Hepatocyte (in vitro differentiated cells): ENCODE data around the gene GRHPR. TPM values are rescaled to one million over a fixed set of nuclear protein-coding genes. Genes with fewer than 3 reads are reported as not detected.
"Not testable (repeated sequence)": the region's sequence is repeated elsewhere in the genome, so short reads cannot be mapped to it uniquely, and the experiment has no call there.

ENCODE experiments used
- DNase-seq: peaks from one replicate; pipeline ENCODE4 v3.0.0-alpha.2; 2016; ENCODE audit warnings: low spot score
- H2AFZ ChIP-seq: fragments of 200-600 bp; sonication (generic); 2 replicates; pipeline ENCODE4 v1.6.0; 2016; ENCODE audit warnings: antibody characterized with exemption, mild to moderate bottlenecking
- H3K27ac ChIP-seq: fragments of 200-600 bp; sonication (generic); 2 replicates; pipeline ENCODE4 v1.5.1; 2016; ENCODE audit warnings: mild to moderate bottlenecking
- H3K27me3 ChIP-seq: fragments of 200-600 bp; sonication (generic); 2 replicates; pipeline ENCODE4 v1.6.1; 2016
- H3K36me3 ChIP-seq: fragments of 200-600 bp; sonication (generic); replicated peaks from 2 replicates; pipeline ENCODE4 v1.5.1; 2016; ENCODE audit warnings: low read depth; ENCODE audit not compliant: insufficient read depth
- H3K4me1 ChIP-seq: fragments of 200-600 bp; sonication (generic); 2 replicates; pipeline ENCODE4 v1.5.1; 2016; ENCODE audit warnings: mild to moderate bottlenecking, moderate library complexity; ENCODE audit not compliant: insufficient read depth
- H3K4me2 ChIP-seq: fragments of 200-600 bp; sonication (generic); 2 replicates; pipeline ENCODE4 v1.6.0; 2016
- H3K4me3 ChIP-seq: fragments of 200-600 bp; sonication (generic); 2 replicates; pipeline ENCODE4 v1.5.1; 2016; ENCODE audit warnings: mild to moderate bottlenecking
- H3K79me2 ChIP-seq: fragments of 200-600 bp; sonication (generic); 2 replicates; pipeline ENCODE4 v1.6.0; 2017; ENCODE audit warnings: mild to moderate bottlenecking
- H3K9me2 ChIP-seq: fragments of 200-600 bp; sonication (generic); replicated peaks from 2 replicates; pipeline ENCODE4 v1.6.0; 2017; ENCODE audit warnings: mild to moderate bottlenecking; ENCODE audit not compliant: insufficient read depth
- H3K9me3 ChIP-seq: fragments of 200-600 bp; sonication (generic); 2 replicates; pipeline ENCODE4 v1.5.1; 2016; ENCODE audit warnings: low read depth, mild to moderate bottlenecking
- H4K20me1 ChIP-seq: fragments of 200-600 bp; sonication (generic); 2 replicates; pipeline ENCODE4 v1.6.0; 2016; ENCODE audit warnings: mild to moderate bottlenecking; ENCODE audit not compliant: insufficient read depth, poor library complexity, severe bottlenecking
- EZH2 ChIP-seq: fragments of 200-600 bp; sonication (generic); IDR thresholded peaks from 2 replicates; pipeline ENCODE4 v1.6.1; 2016; ENCODE audit warnings: antibody characterized with exemption, mild to moderate bottlenecking, borderline replicate concordance
- EZH2phosphoT487 ChIP-seq: fragments of 200-600 bp; sonication (generic); IDR thresholded peaks from one replicate; pipeline ENCODE4 v1.6.1; 2018; ENCODE audit warnings: antibody characterized with exemption, mild to moderate bottlenecking, low read depth, moderate library complexity; ENCODE audit not compliant: unreplicated experiment, severe bottlenecking
- WGBS: methylation state at CpG from one replicate; pipeline ENCODE4 v1.1.6; 2016; ENCODE audit warnings: low lambda C conversion rate; ENCODE audit errors: missing lambda C conversion rate; 5-methylcytosine and 5-hydroxymethylcytosine counted together
- polyA plus RNA-seq: library from polyadenylated mRNA; unstranded; fragments of >200 nt; fragmentation: Nextera tagmentation; extraction: Ambion mirVana; gene quantifications from 2 replicates; pipeline ENCODE4 v1.2.1, GENCODE V29; 2016
- total RNA-seq: library from RNA; depleted of rRNA; stranded (reverse); fragments of >200 nt; gene quantifications from 2 replicates; pipeline ENCODE4 v1.2.3, GENCODE V29; 2014
- TF ChIP-seq, protein P1 (sequence below): fragments of 200-600 bp; sonication (generic); IDR thresholded peaks from 2 replicates; pipeline ENCODE4 v1.5.1; 2016; ENCODE audit warnings: antibody characterized with exemption, mild to moderate bottlenecking; ENCODE audit not compliant: poor library complexity

The GRHPR gene
- total and polyA plus RNA-seq, 2 experiments from 2014 or later, result 137 to 168 TPM

DNA sequence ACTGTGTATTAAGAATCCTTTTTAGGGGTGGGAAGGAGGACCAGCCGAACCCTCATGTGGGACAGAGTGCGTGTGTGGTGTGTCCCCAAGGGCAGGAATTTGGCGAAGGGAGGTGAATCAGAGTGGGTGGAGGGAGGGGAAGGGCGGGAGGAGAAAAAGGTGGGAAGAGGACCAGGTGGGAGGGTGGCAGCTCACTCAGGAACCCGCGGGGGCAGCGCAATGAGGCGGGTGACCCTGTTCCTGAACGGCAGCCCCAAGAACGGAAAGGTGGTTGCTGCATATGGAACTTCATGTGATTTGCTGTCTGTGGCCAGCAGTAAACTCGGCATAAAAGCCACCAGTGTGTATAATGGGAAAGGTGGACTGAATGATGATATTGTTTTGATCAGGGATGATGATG is 54.4 kb downstream of the GRHPR start:
- no peaks in the 10 kb centered on the region for H3K4me1 ChIP-seq
- WGBS, result 93% methylated on average over 10 of the region's 11 CpGs
- TF ChIP-seq EZH2 (no peak), EZH2phosphoT487 (no peak)
- TF ChIP-seq, protein P1, sequence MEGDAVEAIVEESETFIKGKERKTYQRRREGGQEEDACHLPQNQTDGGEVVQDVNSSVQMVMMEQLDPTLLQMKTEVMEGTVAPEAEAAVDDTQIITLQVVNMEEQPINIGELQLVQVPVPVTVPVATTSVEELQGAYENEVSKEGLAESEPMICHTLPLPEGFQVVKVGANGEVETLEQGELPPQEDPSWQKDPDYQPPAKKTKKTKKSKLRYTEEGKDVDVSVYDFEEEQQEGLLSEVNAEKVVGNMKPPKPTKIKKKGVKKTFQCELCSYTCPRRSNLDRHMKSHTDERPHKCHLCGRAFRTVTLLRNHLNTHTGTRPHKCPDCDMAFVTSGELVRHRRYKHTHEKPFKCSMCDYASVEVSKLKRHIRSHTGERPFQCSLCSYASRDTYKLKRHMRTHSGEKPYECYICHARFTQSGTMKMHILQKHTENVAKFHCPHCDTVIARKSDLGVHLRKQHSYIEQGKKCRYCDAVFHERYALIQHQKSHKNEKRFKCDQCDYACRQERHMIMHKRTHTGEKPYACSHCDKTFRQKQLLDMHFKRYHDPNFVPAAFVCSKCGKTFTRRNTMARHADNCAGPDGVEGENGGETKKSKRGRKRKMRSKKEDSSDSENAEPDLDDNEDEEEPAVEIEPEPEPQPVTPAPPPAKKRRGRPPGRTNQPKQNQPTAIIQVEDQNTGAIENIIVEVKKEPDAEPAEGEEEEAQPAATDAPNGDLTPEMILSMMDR, result no peak
- H3K4me3 ChIP-seq, result no peak overlapping the region
- no peak for DNase-seq
- no peaks in the 10 kb centered on the region for H4K20me1 ChIP-seq
- H3K27ac ChIP-seq, result no peak overlapping the region
- H3K9me2 ChIP-seq, result no peaks in the 10 kb centered on the region
- no peaks in the 10 kb centered on the region for H3K9me3 ChIP-seq
- H3K27me3 ChIP-seq, result no peaks in the 10 kb centered on the region
- no peak overlapping the region for H2AFZ ChIP-seq
- H3K36me3 ChIP-seq, result no peaks in the 10 kb centered on the region
- no peak overlapping the region for H3K4me2 ChIP-seq
- no peaks in the 10 kb centered on the region for H3K79me2 ChIP-seq

DNA sequence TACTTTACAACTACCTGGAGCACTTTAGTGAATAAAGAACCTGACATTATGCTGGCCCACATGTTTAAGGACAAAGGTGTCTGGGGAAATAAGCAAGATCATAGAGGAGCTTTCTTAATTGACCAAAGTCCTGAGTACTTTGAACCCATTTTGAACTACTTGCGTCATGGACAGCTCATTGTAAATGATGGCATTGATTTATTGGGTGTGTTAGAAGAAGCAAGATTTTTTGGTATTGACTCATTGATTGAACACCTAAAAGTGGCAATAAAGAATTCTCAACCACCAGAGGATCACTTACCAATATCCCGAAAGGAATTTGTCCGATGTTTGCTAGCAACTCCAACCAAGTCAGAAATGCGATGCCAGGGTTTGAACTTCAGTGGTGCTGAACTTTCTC is 54.9 kb downstream of the GRHPR start:
- not testable (repeated sequence) for H4K20me1 ChIP-seq, H3K9me2 ChIP-seq, H2AFZ ChIP-seq, H3K4me1 ChIP-seq, H3K4me3 ChIP-seq, H3K27me3 ChIP-seq, H3K4me2 ChIP-seq, H3K27ac ChIP-seq, H3K9me3 ChIP-seq, DNase-seq, H3K79me2 ChIP-seq, H3K36me3 ChIP-seq
- WGBS, result 78% methylated on average over 4 of the region's 4 CpGs

DNA sequence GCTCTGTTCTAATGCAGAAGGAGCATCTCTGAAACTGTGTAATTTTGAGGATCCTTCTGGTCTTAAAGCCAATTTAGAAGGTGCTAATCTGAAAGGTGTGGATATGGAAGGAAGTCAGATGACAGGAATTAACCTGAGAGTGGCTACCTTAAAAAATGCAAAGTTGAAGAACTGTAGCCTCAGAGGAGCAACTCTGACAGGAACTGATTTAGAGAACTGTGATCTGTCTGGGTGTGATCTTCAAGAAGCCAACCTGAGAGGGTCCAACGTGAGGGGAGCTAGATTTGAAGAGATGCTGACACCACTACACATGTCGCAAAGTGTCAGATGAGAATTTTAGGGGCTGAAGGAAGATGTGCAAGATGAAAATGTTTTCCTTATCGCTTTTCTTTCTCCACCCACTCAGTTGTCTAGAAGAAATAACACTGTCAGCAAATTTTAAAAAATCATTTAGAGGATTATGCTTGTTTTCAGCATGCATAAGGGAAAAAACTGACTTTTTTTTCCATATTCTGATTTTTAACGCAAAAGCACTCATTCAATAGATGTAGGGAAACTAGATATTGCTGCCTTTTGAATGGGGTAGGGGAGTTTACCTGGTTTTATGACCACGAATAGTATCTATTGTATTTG is 55.6 kb downstream of the GRHPR start:
- not testable (repeated sequence) for H3K27ac ChIP-seq

DNA sequence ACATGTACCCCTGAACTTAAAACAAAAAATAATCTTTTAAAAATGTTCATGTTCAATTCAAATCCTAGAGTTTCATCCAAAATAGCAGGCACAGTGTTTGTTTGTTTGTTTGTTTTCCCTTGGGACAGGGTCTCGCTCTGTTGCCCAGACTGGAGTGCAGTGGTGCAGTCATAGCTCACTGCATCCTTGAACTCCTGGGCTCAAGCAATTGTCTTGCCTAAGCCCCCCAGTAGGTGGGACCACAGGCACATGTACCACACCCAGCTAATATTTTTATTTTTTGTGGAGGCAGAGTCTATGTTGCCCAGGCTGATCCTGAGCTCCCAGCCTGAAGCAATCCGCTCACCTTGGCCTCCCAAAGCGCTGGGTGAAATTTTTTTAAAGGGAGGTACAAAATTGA is 58.3 kb downstream of the GRHPR start:
- no peaks in the 10 kb centered on the region for H3K36me3 ChIP-seq
- H3K9me3 ChIP-seq, result no peaks in the 10 kb centered on the region
- H3K27me3 ChIP-seq, result no peaks in the 10 kb centered on the region
- no peak overlapping the region for H3K4me3 ChIP-seq
- WGBS, result 90% methylated on average over 3 of the region's 3 CpGs
- H3K27ac ChIP-seq, result no peak overlapping the region
- H3K4me2 ChIP-seq, result no peak overlapping the region
- TF ChIP-seq, protein P1, result no peak
- TF ChIP-seq EZH2phosphoT487 (no peak), EZH2 (no peak)
- no peak for DNase-seq
- H3K9me2 ChIP-seq, result no peaks in the 10 kb centered on the region
- no peak overlapping the region for H2AFZ ChIP-seq
- no peaks in the 10 kb centered on the region for H4K20me1 ChIP-seq
- H3K79me2 ChIP-seq, result no peaks in the 10 kb centered on the region
- no peaks in the 10 kb centered on the region for H3K4me1 ChIP-seq

More for the DNA sequence above, 55.6 kb downstream of the GRHPR start:
- not testable (repeated sequence) for H4K20me1 ChIP-seq, H3K4me3 ChIP-seq, H3K79me2 ChIP-seq, H3K27me3 ChIP-seq, H3K36me3 ChIP-seq, H3K4me1 ChIP-seq, H2AFZ ChIP-seq, H3K9me3 ChIP-seq, H3K4me2 ChIP-seq, DNase-seq, H3K9me2 ChIP-seq
- 79% methylated on average over 5 of the region's 5 CpGs for WGBS
